B cell (primary cell): ENCODE data around the gene ADK.

Experiments used
- EZH2 ChIP-seq: IDR thresholded peaks from 2 replicates; pipeline ENCODE4 v1.6.1; 2012; ENCODE audit warnings: borderline replicate concordance, low read depth, mild to moderate bottlenecking, moderate library complexity, low read length; ENCODE audit not compliant: insufficient read depth, poor library complexity, severe bottlenecking
- TF ChIP-seq, protein P1 (sequence below): fragments of 200-600 bp; IDR thresholded peaks from one replicate; pipeline ENCODE4 v1.8.0; 2022; ENCODE audit warnings: antibody characterized with exemption, mild to moderate bottlenecking

DNA sequence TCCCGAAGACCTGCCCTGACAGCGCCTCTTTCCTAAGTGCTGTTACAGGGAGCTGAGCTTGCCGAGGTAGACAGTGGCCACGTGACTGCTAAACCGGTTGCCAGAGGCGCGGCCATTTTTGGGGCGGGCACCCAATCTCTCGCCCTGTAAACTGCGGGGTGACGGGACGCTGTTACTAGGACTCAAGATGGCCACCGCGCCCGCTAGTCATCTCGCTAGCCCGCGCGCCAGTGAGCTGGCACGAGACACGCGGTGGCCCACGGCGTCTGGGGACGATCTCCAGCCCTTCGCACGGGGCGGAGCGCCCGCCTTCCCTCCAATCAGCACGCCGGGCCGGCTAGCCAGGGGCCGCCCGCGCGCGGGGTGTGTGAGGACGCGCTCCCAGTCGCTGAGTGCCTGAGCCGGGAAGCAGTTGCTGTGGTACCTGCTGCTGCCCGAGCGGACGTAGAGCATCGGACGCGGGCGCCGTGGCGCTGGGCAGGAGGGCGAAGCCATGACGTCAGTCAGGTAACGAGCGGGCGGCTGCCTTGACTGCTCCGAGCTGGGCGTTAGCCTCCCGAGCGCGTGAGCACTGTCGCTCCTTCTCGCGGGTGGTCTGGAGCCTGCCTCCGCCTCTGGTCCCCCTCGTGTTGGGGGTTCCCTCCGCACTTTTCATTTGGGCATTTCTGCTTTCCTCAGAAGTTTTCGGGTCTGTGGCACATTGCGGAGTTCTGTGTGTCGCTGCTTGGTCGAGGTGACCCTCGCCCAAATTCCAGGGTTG lies 25.5 kb downstream of the ADK start:
- TF ChIP-seq, protein P1, sequence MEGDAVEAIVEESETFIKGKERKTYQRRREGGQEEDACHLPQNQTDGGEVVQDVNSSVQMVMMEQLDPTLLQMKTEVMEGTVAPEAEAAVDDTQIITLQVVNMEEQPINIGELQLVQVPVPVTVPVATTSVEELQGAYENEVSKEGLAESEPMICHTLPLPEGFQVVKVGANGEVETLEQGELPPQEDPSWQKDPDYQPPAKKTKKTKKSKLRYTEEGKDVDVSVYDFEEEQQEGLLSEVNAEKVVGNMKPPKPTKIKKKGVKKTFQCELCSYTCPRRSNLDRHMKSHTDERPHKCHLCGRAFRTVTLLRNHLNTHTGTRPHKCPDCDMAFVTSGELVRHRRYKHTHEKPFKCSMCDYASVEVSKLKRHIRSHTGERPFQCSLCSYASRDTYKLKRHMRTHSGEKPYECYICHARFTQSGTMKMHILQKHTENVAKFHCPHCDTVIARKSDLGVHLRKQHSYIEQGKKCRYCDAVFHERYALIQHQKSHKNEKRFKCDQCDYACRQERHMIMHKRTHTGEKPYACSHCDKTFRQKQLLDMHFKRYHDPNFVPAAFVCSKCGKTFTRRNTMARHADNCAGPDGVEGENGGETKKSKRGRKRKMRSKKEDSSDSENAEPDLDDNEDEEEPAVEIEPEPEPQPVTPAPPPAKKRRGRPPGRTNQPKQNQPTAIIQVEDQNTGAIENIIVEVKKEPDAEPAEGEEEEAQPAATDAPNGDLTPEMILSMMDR: no peak
- TF ChIP-seq EZH2: no peak
